IMR-90 (cell line): Measurements from ENCODE around the gene CLDN15. TPM values are rescaled to one million over a fixed set of nuclear protein-coding genes. Genes with fewer than 3 reads are reported as not detected.

Source experiments
- ATAC-seq: fragments of 200-7000 bp; cut with Tn5 transposase; 2 replicates; pipeline ENCODE4 v1.9.1; 2020; ENCODE audit warnings: low read depth, mild to moderate bottlenecking, moderate library complexity
- BruUV-seq: library from RNA; stranded (reverse); fragments of 400-500 nt; replicated peaks from 2 replicates; lab custom pipeline; 2021; lab: Mats Ljungman, UMichigan
- CTCF ChIA-PET: fragments of 300-600 bp; formaldehyde crosslinking; extraction: SDS; loops from one replicate; lab custom pipeline; 2021; ENCODE audit warnings: antibody characterized with exemption; lab: Yijun Ruan, JAX
- POLR2A ChIA-PET: fragments of 300-600 bp; sonication (Branson Sonifier 250); formaldehyde crosslinking; loops from one replicate; lab custom pipeline; 2022; ENCODE audit warnings: antibody characterized with exemption; ENCODE audit not compliant: unreplicated experiment; lab: Charles Lee
- DNase-seq: peaks from one replicate; pipeline ENCODE4 v3.0.0; 2013
- H2AFZ ChIP-seq: replicated peaks from 2 replicates; pipeline ENCODE3; 2013; ENCODE audit warnings: low read length, mild to moderate bottlenecking; ENCODE audit not compliant: poor library complexity
- H2AK5ac ChIP-seq: 2 replicates; pipeline ENCODE4 v1.6.1; 2013; ENCODE audit warnings: low read depth, low read length, inconsistent platforms
- H2AK9ac ChIP-seq: replicated peaks from 2 replicates; pipeline ENCODE3; 2013; ENCODE audit warnings: mild to moderate bottlenecking, low read depth, low read length, moderate library complexity; ENCODE audit not compliant: poor library complexity
- H2BK120ac ChIP-seq: 2 replicates; pipeline ENCODE4 v1.6.1; 2013; ENCODE audit warnings: low read depth, low read length, inconsistent platforms
- H2BK15ac ChIP-seq: 3 replicates; pipeline ENCODE4 v1.6.1; 2013; ENCODE audit warnings: low read depth, low read length, inconsistent platforms
- H2BK20ac ChIP-seq: 2 replicates; pipeline ENCODE4 v1.6.1; 2013; ENCODE audit warnings: low read depth, mild to moderate bottlenecking, inconsistent platforms, low read length, moderate library complexity
- H2BK5ac ChIP-seq: 2 replicates; pipeline ENCODE4 v1.6.1; 2013; ENCODE audit warnings: mild to moderate bottlenecking, low read depth, low read length, inconsistent platforms; ENCODE audit not compliant: poor library complexity, severe bottlenecking
- H3K14ac ChIP-seq: replicated peaks from 2 replicates; pipeline ENCODE4 v1.6.1; 2013; ENCODE audit warnings: low read depth, low read length, inconsistent platforms
- H3K18ac ChIP-seq: 2 replicates; pipeline ENCODE4 v1.6.1; 2013; ENCODE audit warnings: low read depth, low read length, control low read depth
- H3K23ac ChIP-seq: 2 replicates; pipeline ENCODE4 v1.6.1; 2013; ENCODE audit warnings: low read depth, low read length, inconsistent platforms
- H3K27ac ChIP-seq: 2 replicates; pipeline ENCODE4 v1.5.1; 2013; ENCODE audit warnings: mild to moderate bottlenecking, control low read depth, low read length; ENCODE audit not compliant: insufficient read depth
- H3K27me3 ChIP-seq: 2 replicates; pipeline ENCODE4 v1.6.1; 2013; ENCODE audit warnings: low read length; ENCODE audit not compliant: control insufficient read depth, insufficient read depth
- H3K36me3 ChIP-seq: 2 replicates; pipeline ENCODE4 v1.6.1; 2013; ENCODE audit warnings: low read length, mixed read lengths; ENCODE audit not compliant: control insufficient read depth, insufficient read depth
- H3K4ac ChIP-seq: 2 replicates; pipeline ENCODE4 v1.6.1; 2013; ENCODE audit warnings: low read depth, low read length, inconsistent platforms
- H3K4me1 ChIP-seq: 2 replicates; pipeline ENCODE4 v1.6.1; 2013; ENCODE audit warnings: low read length, mixed read lengths; ENCODE audit not compliant: control insufficient read depth, insufficient read depth
- H3K4me2 ChIP-seq: 2 replicates; pipeline ENCODE4 v1.6.1; 2013; ENCODE audit warnings: low read depth, mild to moderate bottlenecking, control low read depth, low read length, moderate library complexity
- H3K4me3 ChIP-seq: 2 replicates; pipeline ENCODE4 v1.5.1; 2013; ENCODE audit warnings: low read depth, mild to moderate bottlenecking, control low read depth, low read length, moderate library complexity; ENCODE audit not compliant: insufficient read depth
- H3K56ac ChIP-seq: 2 replicates; pipeline ENCODE4 v1.6.1; 2013; ENCODE audit warnings: low read length, inconsistent platforms; ENCODE audit not compliant: insufficient read depth; ENCODE audit errors: extremely low read depth
- H3K79me1 ChIP-seq, 2 experiments: 2 replicates each; pipeline ENCODE4 v1.6.1; 2013; ENCODE audit warnings: low read length in 2 of 2, inconsistent platforms in 1 of 2, low read depth in 1 of 2
- H3K9ac ChIP-seq: 2 replicates; pipeline ENCODE4 v1.6.1; 2013; ENCODE audit warnings: low read depth, low read length, control low read depth
- H3K9me1 ChIP-seq: 2 replicates; pipeline ENCODE4 v1.6.1; 2013; ENCODE audit warnings: low read length, inconsistent platforms; ENCODE audit not compliant: insufficient read depth
- H3K9me3 ChIP-seq: 2 replicates; pipeline ENCODE4 v1.6.1; 2013; ENCODE audit warnings: low read length; ENCODE audit not compliant: control insufficient read depth, insufficient read depth
- H4K20me1 ChIP-seq: 2 replicates; pipeline ENCODE4 v1.6.1; 2013; ENCODE audit warnings: low read length, inconsistent platforms; ENCODE audit not compliant: insufficient read depth
- H4K5ac ChIP-seq: 2 replicates; pipeline ENCODE4 v1.6.1; 2013; ENCODE audit warnings: mild to moderate bottlenecking, low read depth, low read length, control low read depth
- H4K8ac ChIP-seq, 2 experiments: 2 replicates each; pipeline ENCODE4 v1.6.1; 2013; ENCODE audit warnings: low read depth in 2 of 2, low read length in 2 of 2, control low read depth in 1 of 2, inconsistent platforms in 1 of 2
- H4K91ac ChIP-seq: 2 replicates; pipeline ENCODE4 v1.6.1; 2013; ENCODE audit warnings: low read depth, low read length, inconsistent platforms; ENCODE audit not compliant: insufficient read depth
- BHLHE40 ChIP-seq: fragments of 150-350 bp; IDR thresholded peaks from 2 replicates; pipeline ENCODE4 v1.6.1; 2016; ENCODE audit warnings: mild to moderate bottlenecking, low read depth, low read length
- CEBPB ChIP-seq: IDR thresholded peaks from 2 replicates; pipeline ENCODE4 v1.6.1; 2012; ENCODE audit warnings: low read depth, low read length, improper control_type of control experiment
- FOS ChIP-seq: fragments of 150-350 bp; IDR thresholded peaks from 2 replicates; pipeline ENCODE4 v1.6.1; 2016; ENCODE audit warnings: low read depth, low read length
- MAFK ChIP-seq: IDR thresholded peaks from 2 replicates; pipeline ENCODE4 v1.6.1; 2012; ENCODE audit warnings: low read depth, low read length, improper control_type of control experiment
- MAZ ChIP-seq: IDR thresholded peaks from 2 replicates; pipeline ENCODE4 v1.6.1; 2012; ENCODE audit warnings: low read depth, mild to moderate bottlenecking, low read length, improper control_type of control experiment, moderate library complexity, borderline replicate concordance
- MXI1 ChIP-seq: IDR thresholded peaks from 2 replicates; pipeline ENCODE4 v1.6.1; 2012; ENCODE audit warnings: low read depth, mild to moderate bottlenecking, low read length, moderate library complexity, borderline replicate concordance
- NFE2L2 ChIP-seq: fragments of 150-350 bp; IDR thresholded peaks from 2 replicates; pipeline ENCODE4 v1.6.1; 2016; ENCODE audit warnings: low read depth, mild to moderate bottlenecking, low read length
- POLR2A ChIP-seq: IDR thresholded peaks from 2 replicates; pipeline ENCODE4 v1.6.1; 2012; ENCODE audit warnings: mild to moderate bottlenecking, low read depth, low read length
- RAD21 ChIP-seq: IDR thresholded peaks from 2 replicates; pipeline ENCODE4 v1.6.1; 2012; ENCODE audit warnings: low read length, improper control_type of control experiment
- RCOR1 ChIP-seq: IDR thresholded peaks from 2 replicates; pipeline ENCODE4 v1.6.1; 2012; ENCODE audit warnings: mild to moderate bottlenecking, low read length, improper control_type of control experiment; ENCODE audit not compliant: insufficient replicate concordance
- SMC3 ChIP-seq: fragments of 150-350 bp; IDR thresholded peaks from 2 replicates; pipeline ENCODE4 v1.6.1; 2016; ENCODE audit warnings: low read depth, mild to moderate bottlenecking, antibody characterized with exemption, low read length, moderate library complexity
- WGBS, 2 experiments: methylation state at CpG; one replicate each; pipeline versions ENCODE4 v1.1.5 to v1.1.7; 2013; ENCODE audit warnings: missing lambda C conversion rate in 2 of 2; ENCODE audit not compliant: insufficient read length in 1 of 2; ENCODE audit errors: extremely low coverage in 2 of 2; 5-methylcytosine and 5-hydroxymethylcytosine counted together
- dilution Hi-C: fragments of 300-500 bp; cut with HindIII; formaldehyde crosslinking; loops from one replicate; pipeline ENCODE4 v1.14.3; 2018; ENCODE audit warnings: low sequenced_read_pairs; ENCODE audit not compliant: unreplicated experiment
- in situ Hi-C: fragments of 300-500 bp; cut with MboI; formaldehyde crosslinking; loops from 3 replicates; pipeline ENCODE4 v1.14.3; 2019; ENCODE audit warnings: low sequenced_read_pairs, inconsistent platforms, mixed read lengths
- intact Hi-C: fragments of 100-400 bp; cut with micrococcal nuclease; formaldehyde crosslinking; loops from 2 replicates; pipeline ENCODE4 v1.10.0; 2022
- polyA plus RNA-seq, 3 experiments: library from polyadenylated mRNA; depleted of rRNA; stranded (reverse); fragments of >200 nt; gene quantifications; 2 replicates each; pipeline ENCODE4 v1.2.3, GENCODE V29; 2012; ENCODE audit warnings: low replicate concordance in 1 of 3
- total RNA-seq: library from RNA; depleted of rRNA; stranded (reverse); fragments of >200 nt; gene quantifications from 2 replicates; pipeline ENCODE4 v1.2.3, GENCODE V29; 2012
- TF ChIP-seq, protein P1 (sequence below): fragments of 150-350 bp; IDR thresholded peaks from 2 replicates; pipeline ENCODE4 v1.6.1; 2016; ENCODE audit warnings: low read depth, mild to moderate bottlenecking, low read length, moderate library complexity, borderline replicate concordance
- TF ChIP-seq, protein P2 (sequence below): conservative IDR thresholded peaks from 2 replicates; pipeline ENCODE4 v1.5.1; 2012; ENCODE audit warnings: mild to moderate bottlenecking, low read depth, low read length, improper control_type of control experiment

Gene CLDN15
- total and polyA plus RNA-seq, 2 of the 4 experiments (the other 2 are of a cell fraction) = 0.72 to 5.4 TPM

DNA sequence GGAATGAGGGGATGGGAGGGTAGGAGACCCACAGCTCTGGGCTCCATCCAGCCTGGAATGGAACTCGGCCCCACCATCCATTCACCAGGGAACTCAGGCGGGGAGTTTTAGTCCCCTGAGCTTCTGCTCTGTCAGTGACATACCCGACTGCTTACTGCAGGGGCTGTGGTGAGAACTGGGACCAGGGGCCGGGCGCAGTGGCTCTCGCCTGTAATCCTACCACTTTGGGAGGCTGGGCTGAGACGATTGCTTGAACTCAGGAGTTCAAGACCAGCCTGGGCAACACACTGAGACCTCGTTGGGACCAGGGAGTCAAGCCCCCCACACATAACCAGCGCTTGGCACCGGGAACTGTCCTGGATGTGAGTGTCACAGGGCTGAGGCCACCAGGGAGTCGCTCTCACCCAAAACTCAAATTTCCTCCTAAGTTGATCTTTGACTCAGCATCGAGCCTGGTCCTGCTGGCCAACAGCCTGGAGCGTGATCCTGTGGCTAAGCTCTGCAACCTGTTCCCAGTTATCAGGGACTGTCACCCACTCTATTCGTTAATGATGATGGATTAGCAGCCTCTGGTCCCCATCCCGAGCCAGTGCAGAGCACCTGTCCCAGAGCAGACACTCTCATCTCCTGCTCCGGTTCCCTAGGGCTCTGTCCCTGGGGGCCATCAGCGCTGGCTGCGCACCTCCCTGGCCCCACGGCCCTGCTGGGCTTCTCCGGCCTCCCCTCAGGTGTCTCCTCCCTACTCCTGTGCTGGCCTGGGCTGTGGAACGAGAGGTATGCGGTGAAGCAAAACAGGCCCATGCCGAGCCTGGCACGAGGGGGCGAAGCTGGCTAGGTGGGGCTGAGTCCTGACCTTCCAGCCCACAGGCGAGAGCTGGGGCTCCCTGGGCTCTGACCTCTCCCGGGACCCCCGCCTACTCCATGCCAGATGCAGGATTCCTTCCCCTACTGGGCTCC lies 902 bp upstream of the CLDN15 start (continued):
- no peak for TF ChIP-seq CEBPB
- no peak for TF ChIP-seq BHLHE40

DNA sequence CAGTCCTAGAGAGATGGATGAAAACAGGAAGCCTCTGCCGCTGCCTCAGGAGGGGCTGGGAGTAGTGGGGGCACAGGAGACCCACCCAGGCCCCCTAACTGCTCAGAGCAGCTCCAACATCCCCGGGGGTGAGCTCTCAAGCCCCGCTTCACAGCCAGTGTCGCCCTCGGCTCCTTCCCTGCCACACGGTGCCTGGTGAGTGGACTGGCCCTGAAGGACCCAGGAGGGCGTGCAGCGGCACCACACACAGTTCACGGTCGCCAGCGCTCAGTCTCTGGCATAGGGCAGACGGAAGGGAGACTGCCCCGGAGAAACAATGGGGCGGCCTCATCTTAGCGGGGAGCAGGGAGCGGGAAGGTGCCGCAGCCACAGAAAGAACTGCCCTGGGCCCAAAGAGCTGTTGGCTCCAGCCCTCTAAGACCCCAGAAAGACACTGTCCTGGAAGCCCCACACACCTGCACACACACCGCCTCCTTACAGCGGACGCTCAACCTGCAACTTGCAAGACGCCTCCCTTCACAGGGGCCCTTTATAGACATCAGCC lies 1.2 kb downstream of the CLDN15 start:
- Histone ChIP-seq H3K56ac (no peak overlapping the region), H4K8ac (no peak overlapping the region), H3K4me3 (no peak overlapping the region), H2AFZ (no peak overlapping the region), H3K36me3 (peaks cover 35% of the 10 kb centered on the region), H4K91ac (no peak overlapping the region), H2BK5ac (no peak overlapping the region), H3K4me2 (no peak overlapping the region), H3K4ac (no peak overlapping the region), H3K9me1 (no peaks in the 10 kb centered on the region; the same call in 1 of the 2 replicates), H2BK120ac (no peak overlapping the region), H2BK15ac (no peak overlapping the region), H3K27ac (no peak overlapping the region), H3K23ac (no peak overlapping the region), H3K9me3 (no peaks in the 10 kb centered on the region), H3K4me1 (peaks cover 8% of the 10 kb centered on the region), H3K18ac (no peak overlapping the region), H3K79me1 (peaks cover 0 to 24% of the 10 kb centered on the region in 2 experiments; a peak in 2 of 4 replicates), H2AK9ac (no peak overlapping the region), H3K9ac (no peak overlapping the region), H3K14ac (no peak overlapping the region), H4K20me1 (peaks cover 12% of the 10 kb centered on the region), H3K27me3 (no peaks in the 10 kb centered on the region), H4K5ac (no peak overlapping the region), H2AK5ac (no peak overlapping the region), H2BK20ac (no peak overlapping the region)
- no peak for ATAC-seq
- ChIA-PET POLR2A (no interaction called here), CTCF (no interaction called here)
- dilution Hi-C loops (no loop called here), intact Hi-C loops (no loop called here), in situ Hi-C loops (no loop called here)
- DNase-seq = no peak
- no TSS peak for BruUV-seq
- 93% methylated on average over 11 of the region's 21 CpGs; no CpG with 5 or more reads in 1 of the 2 experiments for WGBS, 2 experiments
- TF ChIP-seq, protein P1, sequence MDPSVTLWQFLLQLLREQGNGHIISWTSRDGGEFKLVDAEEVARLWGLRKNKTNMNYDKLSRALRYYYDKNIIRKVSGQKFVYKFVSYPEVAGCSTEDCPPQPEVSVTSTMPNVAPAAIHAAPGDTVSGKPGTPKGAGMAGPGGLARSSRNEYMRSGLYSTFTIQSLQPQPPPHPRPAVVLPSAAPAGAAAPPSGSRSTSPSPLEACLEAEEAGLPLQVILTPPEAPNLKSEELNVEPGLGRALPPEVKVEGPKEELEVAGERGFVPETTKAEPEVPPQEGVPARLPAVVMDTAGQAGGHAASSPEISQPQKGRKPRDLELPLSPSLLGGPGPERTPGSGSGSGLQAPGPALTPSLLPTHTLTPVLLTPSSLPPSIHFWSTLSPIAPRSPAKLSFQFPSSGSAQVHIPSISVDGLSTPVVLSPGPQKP = no peak
- TF ChIP-seq NFE2L2 = no peak
- TF ChIP-seq, protein P2, sequence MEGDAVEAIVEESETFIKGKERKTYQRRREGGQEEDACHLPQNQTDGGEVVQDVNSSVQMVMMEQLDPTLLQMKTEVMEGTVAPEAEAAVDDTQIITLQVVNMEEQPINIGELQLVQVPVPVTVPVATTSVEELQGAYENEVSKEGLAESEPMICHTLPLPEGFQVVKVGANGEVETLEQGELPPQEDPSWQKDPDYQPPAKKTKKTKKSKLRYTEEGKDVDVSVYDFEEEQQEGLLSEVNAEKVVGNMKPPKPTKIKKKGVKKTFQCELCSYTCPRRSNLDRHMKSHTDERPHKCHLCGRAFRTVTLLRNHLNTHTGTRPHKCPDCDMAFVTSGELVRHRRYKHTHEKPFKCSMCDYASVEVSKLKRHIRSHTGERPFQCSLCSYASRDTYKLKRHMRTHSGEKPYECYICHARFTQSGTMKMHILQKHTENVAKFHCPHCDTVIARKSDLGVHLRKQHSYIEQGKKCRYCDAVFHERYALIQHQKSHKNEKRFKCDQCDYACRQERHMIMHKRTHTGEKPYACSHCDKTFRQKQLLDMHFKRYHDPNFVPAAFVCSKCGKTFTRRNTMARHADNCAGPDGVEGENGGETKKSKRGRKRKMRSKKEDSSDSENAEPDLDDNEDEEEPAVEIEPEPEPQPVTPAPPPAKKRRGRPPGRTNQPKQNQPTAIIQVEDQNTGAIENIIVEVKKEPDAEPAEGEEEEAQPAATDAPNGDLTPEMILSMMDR = no peak
- TF ChIP-seq POLR2A = no peak
- TF ChIP-seq RAD21 = no peak
- TF ChIP-seq MAZ = no peak
- no peak for TF ChIP-seq MXI1
- no peak for TF ChIP-seq SMC3
- no peak for TF ChIP-seq MAFK
- no peak for TF ChIP-seq FOS
- no peak for TF ChIP-seq RCOR1
